Measurements from ENCODE around the gene PMVK. TPM values are rescaled to one million over a fixed set of nuclear protein-coding genes. Genes with fewer than 3 reads are reported as not detected.

The PMVK gene
- total RNA-seq, 1 donor from 2014 or later, result 47.4 TPM

DNA sequence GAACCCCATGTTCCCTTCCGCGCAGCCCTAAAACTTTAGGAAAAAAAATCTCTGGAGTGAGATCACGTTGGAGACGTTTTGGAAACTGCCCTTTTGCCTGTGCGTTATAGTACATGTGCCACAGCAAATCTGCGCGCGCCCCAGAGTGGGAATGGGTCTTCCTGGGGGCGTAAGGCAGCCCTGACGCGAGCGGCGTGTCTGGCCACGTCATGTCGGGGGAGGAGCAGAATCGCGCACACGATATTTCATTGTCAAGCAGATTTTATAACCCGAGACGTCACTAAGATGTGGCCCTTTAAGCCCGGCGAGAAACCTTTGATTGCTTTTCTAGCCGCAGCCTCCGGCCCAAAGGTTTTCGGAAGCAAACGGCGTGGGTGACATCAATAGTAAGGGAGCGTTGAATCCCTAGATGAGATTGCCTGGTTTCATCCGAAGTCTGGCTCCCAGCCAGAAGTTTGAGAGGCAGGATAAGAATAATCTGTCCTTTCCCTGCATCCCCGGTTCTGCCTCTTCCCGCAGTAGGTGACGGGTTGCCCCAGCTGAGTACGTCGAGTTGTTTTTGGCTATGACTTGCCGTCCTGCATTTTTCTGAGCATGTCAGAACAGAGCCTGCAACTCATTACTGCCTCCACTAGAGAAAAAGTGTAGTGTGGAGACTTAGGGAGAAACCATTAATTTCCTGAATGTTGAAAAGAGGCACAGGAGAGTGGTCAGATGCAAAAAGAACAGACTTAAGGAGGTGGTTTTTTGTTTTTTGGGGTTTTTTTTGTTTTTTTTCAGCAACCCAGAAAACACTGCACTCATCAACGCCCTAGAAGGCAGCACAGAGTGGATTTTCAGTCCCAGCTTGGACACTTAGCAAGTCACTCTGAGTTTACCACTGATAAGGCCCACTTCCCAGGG lies 817 bp upstream of the PMVK start:
- Mint-ChIP-seq H3K27ac (peak overlapping the region; percentile 91), H3K27me3 (no peaks in the 10 kb centered on the region), H3K9me3 (no peaks in the 10 kb centered on the region), H3K4me3 (peak overlapping the region; percentile 91), H3K4me1 (peaks cover 50% of the 10 kb centered on the region), H3K36me3 (ENCODE audit: low read depth) (peaks cover 4% of the 10 kb centered on the region)
- peak; percentile 97 for DNase-seq
- intact Hi-C loops (cut with micrococcal nuclease), result loop anchor here (1.0 to 2.0 kb wide), 7 partner anchors 18 to 378 kb away; partner anchors contain the start of genes CKS1B and PYGO2

DNA sequence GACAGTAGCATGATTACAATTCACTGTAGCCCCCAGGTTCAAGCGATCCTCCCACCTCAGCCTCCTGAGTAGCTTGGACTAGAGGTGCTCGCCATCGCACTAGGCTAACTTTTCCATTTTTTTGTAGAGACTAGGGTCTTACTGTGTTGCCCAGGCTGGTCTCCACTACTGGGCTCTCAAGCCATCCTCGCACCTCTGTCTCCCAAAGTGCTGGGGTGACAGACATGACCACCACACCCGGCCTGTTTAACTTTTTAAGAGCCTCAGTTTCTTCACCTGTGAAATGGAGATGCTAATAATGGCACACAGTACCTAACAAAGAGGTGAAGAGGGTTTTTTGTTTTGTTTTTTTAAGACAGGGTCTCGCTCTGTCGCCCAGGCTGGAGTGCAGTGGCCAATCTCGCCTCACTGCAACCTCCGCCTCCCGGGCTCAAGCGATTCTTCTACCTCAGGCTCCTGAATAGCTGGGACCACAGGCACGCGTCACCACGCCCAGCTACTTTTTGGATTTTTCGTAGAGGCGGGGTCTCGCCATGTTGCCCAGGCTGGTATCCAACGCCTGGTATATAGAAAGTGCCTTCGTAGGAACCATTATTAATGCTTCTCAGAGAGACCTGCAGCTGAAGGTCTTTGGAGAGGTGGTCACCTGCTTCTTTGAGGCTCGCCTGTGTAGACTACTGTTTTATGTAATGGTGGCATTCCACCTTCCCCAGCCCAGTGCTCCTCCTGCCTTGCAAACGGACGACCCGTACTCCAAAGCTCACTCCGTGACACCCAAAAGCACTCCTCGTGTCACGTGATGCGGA lies 567 bp downstream of the PMVK start:
- Mint-ChIP-seq H3K4me3 (peak overlapping the region; percentile 91), H3K9me3 (no peaks in the 10 kb centered on the region), H3K36me3 (ENCODE audit: low read depth) (peaks cover 7% of the 10 kb centered on the region), H3K4me1 (peaks cover 40% of the 10 kb centered on the region), H3K27ac (peak overlapping the region; percentile 91), H3K27me3 (no peaks in the 10 kb centered on the region)
- DNase-seq, result peak; percentile 73
- intact Hi-C loops (cut with micrococcal nuclease), result loop anchor here (1.0 to 2.0 kb wide), 3 partner anchors 39 to 177 kb away; partner anchors contain the start of gene CKS1B

DNA sequence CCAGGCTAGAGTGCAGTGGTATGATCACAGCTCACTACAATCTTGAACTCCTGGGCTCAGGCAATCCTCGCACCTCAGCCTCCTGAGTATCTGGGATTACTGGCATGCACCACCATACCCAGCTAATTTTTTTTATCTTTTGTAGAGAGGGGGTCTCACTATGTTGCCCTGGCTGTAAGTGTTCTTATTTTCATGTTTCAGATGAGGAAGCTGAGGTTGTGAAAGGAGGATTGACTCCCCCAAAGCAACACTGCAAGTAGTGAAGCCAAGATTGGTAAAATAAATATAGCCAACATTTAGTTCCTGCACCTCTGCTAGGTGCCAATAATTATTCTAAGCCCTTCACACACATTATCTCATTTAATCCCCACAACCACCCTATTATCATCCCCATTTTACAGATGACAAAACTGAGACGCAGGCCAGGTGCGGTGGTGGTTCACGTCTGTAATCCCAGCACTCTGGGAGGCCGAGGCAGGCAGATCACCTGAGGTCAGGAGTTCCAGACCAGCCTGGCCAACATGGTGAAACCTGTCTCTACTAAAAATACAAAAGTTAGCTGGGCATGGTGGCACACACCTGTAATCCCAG lies 2.1 kb downstream of the PMVK start:
- peaks cover 31% of the 10 kb centered on the region for H3K4me1 Mint-ChIP-seq
- no peak overlapping the region for H3K4me3 Mint-ChIP-seq
- no peaks in the 10 kb centered on the region for H3K9me3 Mint-ChIP-seq
- no peak for DNase-seq
- H3K27ac Mint-ChIP-seq, result no peak overlapping the region
- peaks cover 14% of the 10 kb centered on the region for H3K36me3 Mint-ChIP-seq (ENCODE audit: low read depth)
- intact Hi-C loops (cut with micrococcal nuclease), result no loop called here
- no peaks in the 10 kb centered on the region for H3K27me3 Mint-ChIP-seq

DNA sequence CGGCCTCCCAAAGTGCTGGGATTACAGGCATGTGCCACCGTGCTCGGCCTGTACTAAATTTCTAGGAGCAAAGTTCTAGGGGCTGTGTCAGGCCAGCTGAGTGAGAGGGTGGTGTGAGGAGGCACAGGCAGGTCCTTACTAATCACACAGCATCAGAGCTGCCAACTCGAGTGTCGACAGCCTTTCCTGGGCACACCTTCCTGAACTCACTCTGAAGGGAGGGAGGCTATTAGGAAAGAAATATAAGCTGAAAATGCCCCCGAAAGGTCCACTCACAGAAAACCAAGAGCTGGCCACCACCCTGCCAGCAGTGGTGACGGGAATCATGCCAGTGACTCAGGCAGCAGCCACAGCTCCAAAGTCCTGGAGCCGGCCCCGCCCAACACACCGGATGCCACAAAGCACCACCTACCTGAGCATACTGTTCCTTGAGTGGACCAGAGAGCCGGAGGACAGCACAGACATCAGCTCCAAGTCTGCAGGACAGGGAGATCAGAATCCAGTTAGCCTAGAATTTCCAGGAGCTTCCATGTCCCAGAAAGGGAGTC lies 4.5 kb downstream of the PMVK start:
- Mint-ChIP-seq H3K4me1 (peaks cover 14% of the 10 kb centered on the region), H3K4me3 (no peak overlapping the region), H3K27me3 (no peaks in the 10 kb centered on the region), H3K36me3 (ENCODE audit: low read depth) (peaks cover 29% of the 10 kb centered on the region), H3K9me3 (no peaks in the 10 kb centered on the region), H3K27ac (no peak overlapping the region)
- no peak for DNase-seq
- intact Hi-C loops (cut with micrococcal nuclease), result no loop called here

DNA sequence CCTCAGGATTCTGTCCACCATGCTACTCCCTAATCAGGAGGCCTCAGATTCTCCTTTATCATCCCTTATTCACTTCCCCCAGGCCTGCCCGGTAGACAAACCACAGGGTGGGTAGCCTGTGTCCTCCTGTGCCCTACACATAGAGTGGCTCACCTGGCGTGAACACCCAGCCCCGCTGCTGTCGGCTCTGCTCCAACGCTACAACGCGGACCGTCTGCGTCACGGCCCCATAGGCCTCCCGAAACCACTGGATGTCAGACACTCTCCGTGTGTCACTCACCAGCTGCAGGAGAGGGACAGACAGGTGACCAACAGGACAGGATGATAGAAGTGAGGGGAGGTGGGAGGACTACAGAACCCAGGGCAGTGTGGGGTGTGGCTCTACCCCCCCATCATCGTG lies 10.3 kb downstream of the PMVK start:
- peak overlapping the region; percentile 67 for H3K27ac Mint-ChIP-seq
- peaks cover 13% of the 10 kb centered on the region for H3K4me1 Mint-ChIP-seq
- DNase-seq, result no peak
- H3K4me3 Mint-ChIP-seq, result no peak overlapping the region
- H3K36me3 Mint-ChIP-seq (ENCODE audit: low read depth), result peaks cover 52% of the 10 kb centered on the region
- intact Hi-C loops (cut with micrococcal nuclease), result no loop called here
- no peaks in the 10 kb centered on the region for H3K27me3 Mint-ChIP-seq
- H3K9me3 Mint-ChIP-seq, result no peaks in the 10 kb centered on the region

DNA sequence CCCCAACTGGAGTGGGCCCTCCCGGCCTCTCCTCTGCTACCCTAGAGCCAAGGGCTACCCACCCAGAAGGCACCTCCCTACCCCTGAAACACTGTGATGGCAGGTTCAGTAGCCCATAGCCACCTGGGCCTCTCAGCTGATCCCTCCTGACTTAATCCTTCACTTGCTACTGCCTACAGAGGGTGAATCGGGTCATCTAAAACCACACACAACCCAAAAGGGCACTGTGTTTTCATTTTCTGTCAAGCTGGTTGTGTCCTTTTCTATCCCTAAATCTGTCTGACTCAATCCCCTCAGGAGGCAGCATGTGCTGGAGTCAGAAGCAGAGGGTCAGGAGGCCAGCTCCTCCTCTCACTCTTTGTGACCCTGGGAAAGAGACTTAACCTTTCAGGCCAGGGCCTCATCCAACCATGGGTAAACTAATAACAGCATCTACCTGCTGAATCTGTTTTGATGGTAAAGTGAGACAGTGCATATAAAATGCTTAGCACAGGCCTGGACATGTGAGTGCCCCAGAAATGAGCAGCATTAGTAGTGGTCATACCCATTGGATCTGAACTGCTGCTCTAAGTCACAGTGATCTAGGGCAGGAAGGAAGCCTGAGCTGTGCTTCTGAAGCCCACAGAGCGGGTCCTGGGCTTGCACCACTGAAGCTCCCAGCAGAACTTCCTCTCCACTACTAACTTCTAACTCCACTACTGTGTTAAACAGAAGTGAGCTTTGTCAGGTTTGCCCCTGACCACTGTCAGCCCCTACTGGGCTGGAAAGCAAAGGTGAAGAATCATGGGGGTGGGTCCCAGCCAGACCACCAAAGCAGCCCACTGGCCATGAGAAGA lies 11.0 kb downstream of the PMVK start:
- Mint-ChIP-seq H3K36me3 (ENCODE audit: low read depth) (peaks cover 50% of the 10 kb centered on the region), H3K4me1 (peaks cover 13% of the 10 kb centered on the region), H3K27ac (peak overlapping the region; percentile 67), H3K9me3 (no peaks in the 10 kb centered on the region), H3K27me3 (no peaks in the 10 kb centered on the region), H3K4me3 (no peak overlapping the region)
- intact Hi-C loops (cut with micrococcal nuclease), result no loop called here
- DNase-seq, result no peak

DNA sequence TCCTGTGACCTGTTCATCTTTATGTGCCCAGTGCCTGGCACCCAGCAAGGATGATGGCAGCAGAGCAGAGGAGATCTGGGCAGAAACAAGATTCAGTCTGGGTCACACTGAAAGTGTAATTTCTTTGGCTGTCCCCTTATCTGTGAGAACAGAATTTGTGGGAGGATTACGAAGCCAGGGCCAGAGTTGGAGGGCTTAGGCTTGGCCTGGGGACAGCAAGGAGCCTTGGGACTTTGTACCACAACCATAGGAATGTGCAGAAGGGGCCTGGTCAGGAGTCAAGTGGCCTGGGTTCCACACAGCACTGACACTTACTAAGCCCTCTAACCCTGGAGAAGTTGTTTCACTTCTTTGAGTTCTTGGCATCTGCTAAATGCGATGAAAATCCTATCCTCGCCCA lies 12.8 kb downstream of the PMVK start:
- H3K9me3 Mint-ChIP-seq, result no peaks in the 10 kb centered on the region

DNA sequence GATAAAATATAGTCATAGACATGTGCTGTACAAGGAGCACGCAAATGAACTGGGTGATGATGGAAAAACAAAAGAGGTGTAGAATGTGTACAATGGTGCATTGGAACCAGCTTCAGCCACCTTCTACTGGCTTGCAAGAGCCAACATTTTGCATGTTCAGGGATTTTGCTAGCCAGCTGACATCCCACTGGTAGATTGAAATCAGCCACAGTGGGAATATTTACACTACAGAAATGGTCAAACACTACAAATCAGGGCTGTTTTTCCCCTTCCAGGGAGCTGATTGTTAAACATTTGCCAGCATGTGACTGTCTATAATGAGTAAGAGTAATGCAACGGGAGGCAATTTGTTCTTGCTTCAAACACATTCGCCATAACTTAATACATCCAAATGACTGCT lies 23.2 kb downstream of the PMVK start:
- no peaks in the 10 kb centered on the region for H3K27me3 Mint-ChIP-seq
- no peak for DNase-seq
- no peak overlapping the region for H3K4me3 Mint-ChIP-seq
- peaks cover 5% of the 10 kb centered on the region for H3K9me3 Mint-ChIP-seq
- no peak overlapping the region for H3K27ac Mint-ChIP-seq
- intact Hi-C loops (cut with micrococcal nuclease), result no loop called here
- peaks cover 14% of the 10 kb centered on the region for H3K36me3 Mint-ChIP-seq (ENCODE audit: low read depth)
- H3K4me1 Mint-ChIP-seq, result no peaks in the 10 kb centered on the region

More for the DNA sequence above, 12.8 kb downstream of the PMVK start:
- intact Hi-C loops (cut with micrococcal nuclease), result no loop called here
- Mint-ChIP-seq H3K36me3 (ENCODE audit: low read depth) (peaks cover 41% of the 10 kb centered on the region), H3K4me3 (no peak overlapping the region), H3K4me1 (peaks cover 13% of the 10 kb centered on the region), H3K27ac (no peak overlapping the region), H3K27me3 (no peaks in the 10 kb centered on the region)
- DNase-seq, result no peak

DNA sequence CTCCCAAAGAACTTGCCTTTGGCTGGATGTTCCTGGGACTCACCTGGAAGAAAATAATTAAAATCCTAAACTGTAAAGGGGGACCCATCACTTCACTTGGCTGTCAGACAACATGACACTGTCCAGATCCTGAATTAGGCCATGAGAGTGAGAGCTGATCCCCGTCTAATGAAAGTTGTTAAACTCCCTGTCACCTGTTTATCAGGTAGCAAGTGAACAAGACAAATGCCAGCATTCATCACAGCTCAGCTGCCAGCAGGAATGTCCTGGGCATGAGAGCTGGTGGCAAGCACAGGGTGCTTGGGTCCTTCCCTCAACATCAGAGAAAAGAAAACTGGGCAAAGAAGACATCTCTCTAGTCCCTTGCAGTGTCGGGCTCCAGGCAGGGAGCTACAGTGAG lies 23.8 kb downstream of the PMVK start:
- Mint-ChIP-seq H3K27ac (no peak overlapping the region), H3K27me3 (no peaks in the 10 kb centered on the region), H3K9me3 (peaks cover 5% of the 10 kb centered on the region), H3K36me3 (ENCODE audit: low read depth) (peaks cover 12% of the 10 kb centered on the region), H3K4me3 (no peak overlapping the region), H3K4me1 (no peaks in the 10 kb centered on the region)
- intact Hi-C loops (cut with micrococcal nuclease), result no loop called here
- no peak for DNase-seq

DNA sequence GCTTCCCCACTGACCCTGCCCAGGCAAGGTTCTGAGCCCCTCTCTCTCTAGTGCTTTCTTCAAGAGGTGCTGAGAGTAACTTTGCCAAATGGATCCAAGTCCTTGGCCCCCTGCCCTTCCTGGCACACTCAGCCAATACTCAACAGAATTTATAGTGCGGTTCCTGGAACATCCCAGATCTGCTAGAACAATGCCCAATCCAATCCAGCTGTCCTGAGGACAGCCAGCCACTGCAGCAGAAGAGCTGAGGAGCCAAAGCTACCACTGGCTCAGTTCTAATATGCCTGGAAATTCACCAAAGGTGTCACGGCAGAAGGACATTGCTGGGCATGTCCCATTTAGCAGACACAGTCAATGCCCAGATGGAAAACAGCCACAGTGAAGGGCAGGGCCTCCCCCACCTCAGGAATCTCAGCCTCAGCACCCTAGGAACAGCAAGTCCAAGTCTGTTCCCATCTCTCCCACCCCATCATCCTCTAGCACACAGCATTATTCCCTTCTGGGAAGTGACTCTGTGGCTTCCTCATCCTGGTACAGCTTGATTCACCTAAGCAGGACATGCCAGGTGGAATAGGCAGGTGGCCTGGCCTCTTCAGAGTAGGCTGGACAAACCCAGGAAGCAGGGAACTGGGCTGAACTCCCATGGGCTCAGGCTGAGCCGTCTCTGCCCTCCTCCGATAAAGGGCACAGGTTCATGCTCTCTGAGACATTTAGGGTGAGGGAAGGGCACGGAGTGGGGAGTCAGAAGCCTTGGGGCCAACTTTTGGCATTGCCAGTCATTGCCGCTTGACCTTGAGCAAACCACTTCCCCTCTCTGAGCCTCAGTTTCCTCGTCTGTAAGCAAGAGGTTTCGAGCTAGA lies 24.6 kb downstream of the PMVK start:
- H3K36me3 Mint-ChIP-seq (ENCODE audit: low read depth), result peaks cover 11% of the 10 kb centered on the region
- no peaks in the 10 kb centered on the region for H3K27me3 Mint-ChIP-seq
- H3K4me1 Mint-ChIP-seq, result no peaks in the 10 kb centered on the region
- intact Hi-C loops (cut with micrococcal nuclease), result no loop called here
- no peak overlapping the region for H3K4me3 Mint-ChIP-seq
- peaks cover 5% of the 10 kb centered on the region for H3K9me3 Mint-ChIP-seq
- H3K27ac Mint-ChIP-seq, result no peak overlapping the region
- DNase-seq, result no peak

DNA sequence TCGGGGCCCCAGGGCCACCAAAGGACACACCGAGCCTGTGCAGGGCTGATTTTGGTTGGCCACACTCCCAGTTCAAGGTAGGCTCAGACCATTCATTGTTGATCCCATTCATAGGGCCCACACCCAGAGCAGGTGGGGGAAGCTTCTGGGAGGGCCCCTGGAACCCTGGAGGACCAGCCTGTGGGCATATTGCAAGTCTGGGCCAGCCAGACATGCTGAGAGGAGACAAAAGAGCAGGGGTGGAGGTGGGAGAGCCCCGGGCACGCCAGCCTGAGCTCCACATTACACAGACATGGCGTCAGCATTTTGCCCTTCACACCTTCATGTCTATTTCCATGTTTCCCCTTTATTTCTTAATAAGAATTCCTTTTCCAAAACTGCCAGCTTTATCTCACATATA lies 25.7 kb downstream of the PMVK start:
- no peak for DNase-seq
- Mint-ChIP-seq H3K27ac (no peak overlapping the region), H3K36me3 (ENCODE audit: low read depth) (peaks cover 3% of the 10 kb centered on the region), H3K4me1 (no peaks in the 10 kb centered on the region), H3K27me3 (no peaks in the 10 kb centered on the region), H3K4me3 (no peak overlapping the region), H3K9me3 (no peaks in the 10 kb centered on the region)
- intact Hi-C loops (cut with micrococcal nuclease), result no loop called here

DNA sequence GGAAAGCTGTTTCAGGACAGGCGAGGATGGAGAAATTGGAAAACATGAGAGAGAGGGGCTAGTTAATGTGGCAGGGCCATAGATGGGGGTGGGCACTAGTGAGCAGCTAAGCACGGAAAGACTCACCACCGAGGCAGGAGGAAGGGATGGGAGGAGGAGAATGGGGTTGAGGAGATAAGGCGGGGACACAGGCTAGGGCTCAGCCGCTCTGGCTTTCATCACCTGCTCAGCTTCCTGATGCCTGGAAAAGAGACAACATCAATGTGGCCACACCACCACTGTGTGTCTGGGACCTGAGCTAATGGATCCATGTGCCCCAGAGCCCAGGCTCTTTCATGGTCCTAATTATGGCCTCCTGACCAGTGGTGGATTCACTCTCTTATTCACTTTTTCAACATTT lies 27.6 kb downstream of the PMVK start:
- Mint-ChIP-seq H3K4me3 (no peak overlapping the region), H3K27ac (no peak overlapping the region), H3K36me3 (ENCODE audit: low read depth) (no peaks in the 10 kb centered on the region)

More for the DNA sequence above, 27.6 kb downstream of the PMVK start:
- no peaks in the 10 kb centered on the region for H3K27me3 Mint-ChIP-seq
- intact Hi-C loops (cut with micrococcal nuclease), result no loop called here
- no peaks in the 10 kb centered on the region for H3K9me3 Mint-ChIP-seq
- DNase-seq, result no peak
- H3K4me1 Mint-ChIP-seq, result no peaks in the 10 kb centered on the region

Measured in activated CD4-positive, alpha-beta T cell treated with anti-CD3 and anti-CD28 coated beads, Interleukin-2, amount 10 ng/mL, durations not matched to agents 24 days and 14 days (primary cell).